Measurements from ENCODE around the gene PDIA6. TPM values are rescaled to one million over a fixed set of nuclear protein-coding genes. Genes with fewer than 3 reads are reported as not detected.

The PDIA6 gene
- total and polyA plus RNA-seq, 2 of the 4 experiments (the other 2 are of a cell fraction): 204 to 349 TPM

- DNase-seq: no peak
- H3K4me2 ChIP-seq (ENCODE audit: low read depth, low read length): no peak overlapping the region
- dilution Hi-C loops (cut with HindIII; ENCODE audit: low sequenced_read_pairs, unreplicated experiment) (no loop called here), intact Hi-C loops (cut with micrococcal nuclease) (no loop called here), in situ Hi-C loops (cut with MboI; ENCODE audit: low sequenced_read_pairs) (no loop called here)
- no peak overlapping the region for H3K4ac ChIP-seq (ENCODE audit: low read depth, low read length)
- H2AFZ ChIP-seq (replicated peaks; ENCODE audit: low read length, poor library complexity): no peak overlapping the region
- TF ChIP-seq FOS (IDR thresholded peaks at IDR 0.05; ENCODE audit: low read depth, low read length) (no peak), BHLHE40 (IDR thresholded peaks at IDR 0.05; ENCODE audit: low read depth, low read length) (no peak), CEBPB (IDR thresholded peaks at IDR 0.05; ENCODE audit: low read depth, low read length) (no peak), NFE2L2 (IDR thresholded peaks at IDR 0.05; ENCODE audit: low read depth, low read length) (no peak), MXI1 (IDR thresholded peaks at IDR 0.05; ENCODE audit: borderline replicate concordance, low read depth, low read length) (no peak), RAD21 (IDR thresholded peaks at IDR 0.05; ENCODE audit: low read length) (no peak), POLR2A (IDR thresholded peaks at IDR 0.05; ENCODE audit: low read depth, low read length) (no peak), MAZ (IDR thresholded peaks at IDR 0.05; ENCODE audit: borderline replicate concordance, low read depth, low read length) (no peak), MAFK (IDR thresholded peaks at IDR 0.05; ENCODE audit: low read depth, low read length) (no peak)
- TF ChIP-seq, protein P1, sequence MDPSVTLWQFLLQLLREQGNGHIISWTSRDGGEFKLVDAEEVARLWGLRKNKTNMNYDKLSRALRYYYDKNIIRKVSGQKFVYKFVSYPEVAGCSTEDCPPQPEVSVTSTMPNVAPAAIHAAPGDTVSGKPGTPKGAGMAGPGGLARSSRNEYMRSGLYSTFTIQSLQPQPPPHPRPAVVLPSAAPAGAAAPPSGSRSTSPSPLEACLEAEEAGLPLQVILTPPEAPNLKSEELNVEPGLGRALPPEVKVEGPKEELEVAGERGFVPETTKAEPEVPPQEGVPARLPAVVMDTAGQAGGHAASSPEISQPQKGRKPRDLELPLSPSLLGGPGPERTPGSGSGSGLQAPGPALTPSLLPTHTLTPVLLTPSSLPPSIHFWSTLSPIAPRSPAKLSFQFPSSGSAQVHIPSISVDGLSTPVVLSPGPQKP (IDR thresholded peaks at IDR 0.05; ENCODE audit: borderline replicate concordance, low read depth, low read length): no peak
- TF ChIP-seq, protein P2, sequence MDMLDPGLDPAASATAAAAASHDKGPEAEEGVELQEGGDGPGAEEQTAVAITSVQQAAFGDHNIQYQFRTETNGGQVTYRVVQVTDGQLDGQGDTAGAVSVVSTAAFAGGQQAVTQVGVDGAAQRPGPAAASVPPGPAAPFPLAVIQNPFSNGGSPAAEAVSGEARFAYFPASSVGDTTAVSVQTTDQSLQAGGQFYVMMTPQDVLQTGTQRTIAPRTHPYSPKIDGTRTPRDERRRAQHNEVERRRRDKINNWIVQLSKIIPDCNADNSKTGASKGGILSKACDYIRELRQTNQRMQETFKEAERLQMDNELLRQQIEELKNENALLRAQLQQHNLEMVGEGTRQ (IDR thresholded peaks at IDR 0.05; ENCODE audit: low read depth, low read length): no peak
- no peak overlapping the region for H4K8ac ChIP-seq (ENCODE audit: low read depth in 2 of 2, low read length in 2 of 2)
- no peaks in the 10 kb centered on the region for H4K20me1 ChIP-seq (ENCODE audit: insufficient read depth, low read length)
- H3K4me1 ChIP-seq (ENCODE audit: control insufficient read depth, insufficient read depth, low read length): no peaks in the 10 kb centered on the region
- no peak overlapping the region for H4K91ac ChIP-seq (ENCODE audit: insufficient read depth, low read depth, low read length)
- no peak overlapping the region for H2AK5ac ChIP-seq (ENCODE audit: low read depth, low read length)
- no peaks in the 10 kb centered on the region for H3K36me3 ChIP-seq (ENCODE audit: control insufficient read depth, insufficient read depth, low read length)
- no peak overlapping the region for H3K23ac ChIP-seq (ENCODE audit: low read depth, low read length)
- no peak overlapping the region for H2BK15ac ChIP-seq (ENCODE audit: low read depth, low read length)
- no peaks in the 10 kb centered on the region for H3K79me1 ChIP-seq (ENCODE audit: low read depth in 1 of 2, low read length in 2 of 2)
- ATAC-seq (ENCODE audit: low read depth): no peak
- H3K4me3 ChIP-seq (ENCODE audit: insufficient read depth, low read depth, low read length): no peak overlapping the region
- no peak overlapping the region for H3K27ac ChIP-seq (ENCODE audit: insufficient read depth, low read length)
- H2BK20ac ChIP-seq (ENCODE audit: low read depth, low read length): no peak overlapping the region
- no peak overlapping the region for H2AK9ac ChIP-seq (replicated peaks; ENCODE audit: low read depth, low read length, poor library complexity)
- peaks cover 28% of the 10 kb centered on the region; the same call in 1 of the 2 replicates for H3K27me3 ChIP-seq (ENCODE audit: control insufficient read depth, insufficient read depth, low read length)
- no peak overlapping the region for H3K18ac ChIP-seq (ENCODE audit: low read depth, low read length)
- ChIA-PET POLR2A (ENCODE audit: unreplicated experiment) (no interaction called here), CTCF (interaction anchor here (0.6 kb wide), 1 partner anchor 146 kb away, joined by 4 read pairs; no protein-coding TSS in a partner anchor)
- H3K14ac ChIP-seq (replicated peaks; ENCODE audit: low read depth, low read length): no peak overlapping the region
- no peaks in the 10 kb centered on the region for H3K9me3 ChIP-seq (ENCODE audit: control insufficient read depth, insufficient read depth, low read length)
- no peak overlapping the region for H2BK120ac ChIP-seq (ENCODE audit: low read depth, low read length)
- no peak overlapping the region for H3K9ac ChIP-seq (ENCODE audit: low read depth, low read length)
- no peak overlapping the region for H3K56ac ChIP-seq (ENCODE audit: extremely low read depth, insufficient read depth, low read length)
- BruUV-seq (replicated peaks): no TSS peak
- no peaks in the 10 kb centered on the region for H3K9me1 ChIP-seq (ENCODE audit: insufficient read depth, low read length)
- WGBS, 2 experiments (ENCODE audit: extremely low coverage in 2 of 2, insufficient read length in 1 of 2): 100% methylated on average over 1 of the region's 9 CpGs; no CpG with 5 or more reads in 1 of the 2 experiments
- H2BK5ac ChIP-seq (ENCODE audit: low read depth, low read length, poor library complexity, severe bottlenecking): no peak overlapping the region
- H4K5ac ChIP-seq (ENCODE audit: low read depth, low read length): no peak overlapping the region
These were observed 51.0 kb downstream of the PDIA6 start for GRCh38 chr2:10761591-10761990.
